H7 (cell line): ENCODE measurements around the gene RCOR2. TPM values are rescaled to one million over a fixed set of nuclear protein-coding genes. Genes with fewer than 3 reads are reported as not detected.

Experiments used
- DNase-seq: peaks from one replicate; pipeline ENCODE4 v3.0.0; 2012
- H3K27me3 ChIP-seq: 2 replicates; pipeline ENCODE4 v1.6.0; 2011; ENCODE audit warnings: mild to moderate bottlenecking, low read length; ENCODE audit not compliant: control insufficient read depth, insufficient read depth
- H3K36me3 ChIP-seq: replicated peaks from 2 replicates; pipeline ENCODE4 v1.5.1; 2011; ENCODE audit warnings: low read length; ENCODE audit not compliant: control insufficient read depth, insufficient read depth
- H3K4me3 ChIP-seq: 2 replicates; pipeline ENCODE4 v1.5.1; 2011; ENCODE audit warnings: low read depth, mild to moderate bottlenecking, control low read depth, low read length, moderate library complexity; ENCODE audit not compliant: insufficient read depth
- total RNA-seq: library from RNA; depleted of rRNA; stranded (reverse); fragments of >200 nt; shearing (Covaris generic); gene quantifications from 2 replicates; pipeline ENCODE4 v1.2.3, GENCODE V29; 2014

The RCOR2 gene
- total RNA-seq, 1 experiment from 2014 or later: 66.8 TPM

GRCh38 chr11:63884196-63884932, 32.6 kb downstream of the RCOR2 start:
- Histone ChIP-seq H3K27me3 (no peaks in the 10 kb centered on the region), H3K36me3 (no peaks in the 10 kb centered on the region), H3K4me3 (no peak overlapping the region)
- no peak for DNase-seq

- H3K4me3 ChIP-seq: no peak overlapping the region
- no peaks in the 10 kb centered on the region for H3K27me3 ChIP-seq
- no peaks in the 10 kb centered on the region for H3K36me3 ChIP-seq
- no peak for DNase-seq
These were observed 33.2 kb downstream of the RCOR2 start for GRCh38 chr11:63883791-63884190.

DNA sequence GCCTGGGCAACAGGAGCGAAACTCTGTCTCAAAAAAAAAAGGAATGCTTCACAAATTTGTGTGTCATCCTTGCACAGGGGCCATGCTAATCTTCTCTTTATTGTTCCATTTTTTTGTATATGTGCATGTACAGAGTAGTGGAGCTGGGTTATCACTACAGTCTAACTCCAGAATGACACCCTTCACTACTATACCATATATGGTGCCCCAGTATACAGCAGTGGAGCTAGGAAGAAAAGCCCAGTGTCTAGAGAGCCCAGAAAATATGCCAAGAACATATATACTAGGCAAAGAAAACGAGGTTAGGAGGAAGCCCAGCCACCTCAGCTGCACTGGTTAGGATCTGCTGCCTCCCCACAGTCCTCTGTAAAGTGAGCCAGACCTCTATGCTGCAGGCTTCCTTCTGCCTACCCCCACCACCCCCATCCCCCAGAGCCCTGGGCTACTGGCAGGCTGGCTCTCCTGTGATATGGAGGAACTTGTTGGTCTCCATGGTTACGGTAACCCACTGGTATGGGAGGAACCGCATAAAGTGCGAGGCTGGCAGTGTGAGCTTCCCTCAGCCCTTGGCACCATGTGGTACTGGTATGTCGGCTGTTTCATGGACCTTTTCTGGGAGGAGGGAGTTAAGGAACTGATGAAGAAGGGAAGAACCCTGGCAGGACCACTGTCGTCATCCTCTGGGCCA, 34.3 kb downstream of the RCOR2 start:
- DNase-seq: peak; percentile 86
- H3K4me3 ChIP-seq: no peak overlapping the region

DNA sequence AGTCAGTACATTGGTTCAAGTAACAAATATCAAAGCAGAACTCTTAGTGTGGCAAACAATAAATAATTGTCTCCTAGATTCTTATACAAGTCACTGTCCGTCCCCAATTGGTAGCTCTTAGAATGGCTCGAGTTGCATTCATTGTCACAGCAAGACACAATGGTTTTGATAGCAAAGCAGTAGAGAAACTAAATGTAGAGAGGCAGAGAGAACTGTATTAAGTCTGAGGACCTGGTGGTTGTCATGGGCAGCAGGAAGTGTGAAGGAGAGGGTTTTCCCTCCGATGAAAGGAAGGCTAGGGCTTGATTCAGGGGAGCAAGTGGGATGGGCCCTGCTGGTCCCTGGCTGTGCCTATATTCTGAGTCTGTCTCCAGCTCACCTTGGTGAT, 36.6 kb downstream of the RCOR2 start:
- DNase-seq: no peak
- Histone ChIP-seq H3K4me3 (no peak overlapping the region), H3K27me3 (no peaks in the 10 kb centered on the region), H3K36me3 (no peaks in the 10 kb centered on the region)

More for the DNA sequence above, 34.3 kb downstream of the RCOR2 start:
- Histone ChIP-seq H3K36me3 (no peaks in the 10 kb centered on the region), H3K27me3 (no peaks in the 10 kb centered on the region)

GRCh38 chr11:63879598-63880402, 37.2 kb downstream of the RCOR2 start:
- DNase-seq: no peak
- Histone ChIP-seq H3K4me3 (no peak overlapping the region), H3K27me3 (no peaks in the 10 kb centered on the region), H3K36me3 (no peaks in the 10 kb centered on the region)

- H3K27me3 ChIP-seq: no peaks in the 10 kb centered on the region
- no peak for DNase-seq
- no peak overlapping the region for H3K4me3 ChIP-seq
- no peaks in the 10 kb centered on the region for H3K36me3 ChIP-seq
These were observed 39.2 kb downstream of the RCOR2 start for GRCh38 chr11:63877658-63878241.

DNA sequence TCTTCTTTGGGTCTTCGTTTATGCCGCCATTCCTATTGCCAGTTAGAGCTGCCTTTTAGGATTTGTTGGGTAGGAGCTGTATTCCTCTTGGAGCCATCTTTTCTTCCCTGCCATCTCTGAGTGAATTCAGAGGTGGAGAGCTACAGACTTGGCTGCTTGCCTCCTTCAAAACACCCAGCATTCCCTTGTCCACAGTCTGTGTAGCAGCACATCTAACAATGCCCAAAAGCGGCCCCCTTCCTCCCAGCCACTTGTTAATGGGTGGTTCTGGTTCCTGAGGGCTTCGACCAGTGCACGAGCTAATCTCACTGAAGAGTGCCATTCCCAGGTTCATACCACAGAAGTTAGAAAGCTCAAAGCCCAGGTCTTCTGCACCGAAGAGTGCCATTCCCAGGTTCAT, 40.3 kb downstream of the RCOR2 start:
- H3K36me3 ChIP-seq: no peaks in the 10 kb centered on the region
- H3K4me3 ChIP-seq: no peak overlapping the region
- no peaks in the 10 kb centered on the region for H3K27me3 ChIP-seq
- DNase-seq: no peak

DNA sequence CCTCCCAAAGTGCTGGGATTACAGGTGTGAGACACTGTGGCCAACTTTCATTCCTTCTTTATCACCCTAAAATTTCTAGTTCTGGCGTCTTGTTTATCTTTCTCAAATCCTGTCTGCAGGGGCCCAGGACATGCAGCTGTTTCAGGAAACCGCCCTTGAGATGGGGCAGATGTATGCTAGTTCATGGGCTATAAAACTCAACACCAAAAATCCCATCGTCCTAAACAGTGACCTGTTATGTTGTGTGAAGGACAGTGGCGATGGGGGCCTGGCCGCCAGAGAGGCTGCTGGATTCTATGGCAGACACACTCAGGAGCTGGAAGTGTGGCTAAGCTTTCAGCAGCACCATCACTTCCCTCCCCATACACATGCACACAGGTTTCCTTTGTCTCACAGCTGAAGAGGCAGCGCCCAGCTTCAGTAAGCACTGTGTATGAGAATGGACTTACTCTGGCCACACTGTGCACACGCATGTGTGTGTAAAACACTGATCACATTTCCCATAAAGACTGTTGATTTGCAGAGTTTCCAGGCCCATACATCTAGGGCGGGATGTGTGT, 41.4 kb downstream of the RCOR2 start:
- Histone ChIP-seq H3K36me3 (no peaks in the 10 kb centered on the region), H3K27me3 (no peaks in the 10 kb centered on the region), H3K4me3 (no peak overlapping the region)
- DNase-seq: no peak

- DNase-seq: no peak
- H3K27me3 ChIP-seq: no peaks in the 10 kb centered on the region
- H3K36me3 ChIP-seq: peaks cover 1% of the 10 kb centered on the region
- no peak overlapping the region for H3K4me3 ChIP-seq
These were observed 42.5 kb downstream of the RCOR2 start for GRCh38 chr11:63874511-63874910.

GRCh38 chr11:63873311-63873710, 43.7 kb downstream of the RCOR2 start:
- no peak for DNase-seq
- H3K27me3 ChIP-seq: no peaks in the 10 kb centered on the region
- peaks cover 3% of the 10 kb centered on the region for H3K36me3 ChIP-seq
- H3K4me3 ChIP-seq: no peak overlapping the region

DNA sequence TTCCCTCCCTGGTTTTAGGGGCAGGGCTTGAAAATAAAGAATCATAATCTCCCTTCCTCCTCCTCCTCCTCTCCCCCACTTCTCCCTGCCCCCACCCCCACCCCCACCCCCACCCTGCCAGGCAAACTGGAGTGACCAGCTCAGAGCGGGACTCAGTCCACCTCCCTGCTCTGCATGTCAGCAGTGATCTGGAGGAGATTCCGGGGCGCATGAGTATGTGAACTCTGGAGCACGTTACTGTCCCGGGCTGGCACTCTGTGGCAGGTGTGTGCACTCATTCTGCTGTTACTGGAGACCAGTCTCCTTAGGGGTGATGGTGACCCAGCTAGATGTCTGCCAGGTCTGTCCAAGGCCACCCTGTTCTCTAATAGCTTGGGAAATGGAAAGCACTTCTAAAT, 44.2 kb downstream of the RCOR2 start:
- Histone ChIP-seq H3K36me3 (peaks cover 3% of the 10 kb centered on the region), H3K4me3 (no peak overlapping the region), H3K27me3 (no peaks in the 10 kb centered on the region)
- no peak for DNase-seq

GRCh38 chr11:63871962-63872799, 44.8 kb downstream of the RCOR2 start:
- DNase-seq: peak; percentile 73
- Histone ChIP-seq H3K4me3 (no peak overlapping the region), H3K27me3 (no peaks in the 10 kb centered on the region), H3K36me3 (peaks cover 3% of the 10 kb centered on the region)

- Histone ChIP-seq H3K36me3 (peaks cover 3% of the 10 kb centered on the region), H3K4me3 (no peak overlapping the region), H3K27me3 (no peaks in the 10 kb centered on the region)
- DNase-seq: no peak
These were observed 46.4 kb downstream of the RCOR2 start for GRCh38 chr11:63870351-63871140.
